LNCaP clone FGC (cell line): ENCODE measurements around the gene POC1A.
A peak's percentile ranks its signal among the peaks of the same experiment; 100 is the strongest.

Experiments used
- DNase-seq: peaks from one replicate; pipeline ENCODE4 v3.0.0-alpha.2; 2011; ENCODE audit warnings: low read depth
- H3K4me3 ChIP-seq: 2 replicates; pipeline ENCODE4 v1.5.1; 2011; ENCODE audit warnings: mild to moderate bottlenecking, low read depth, low read length, control low read depth
- TF ChIP-seq, protein P1 (sequence below): IDR thresholded peaks from 2 replicates; pipeline ENCODE4 v1.5.1; 2012; ENCODE audit warnings: mild to moderate bottlenecking; ENCODE audit not compliant: control insufficient read depth, insufficient read depth; ENCODE audit errors: extremely low read depth

POC1A gene

DNA sequence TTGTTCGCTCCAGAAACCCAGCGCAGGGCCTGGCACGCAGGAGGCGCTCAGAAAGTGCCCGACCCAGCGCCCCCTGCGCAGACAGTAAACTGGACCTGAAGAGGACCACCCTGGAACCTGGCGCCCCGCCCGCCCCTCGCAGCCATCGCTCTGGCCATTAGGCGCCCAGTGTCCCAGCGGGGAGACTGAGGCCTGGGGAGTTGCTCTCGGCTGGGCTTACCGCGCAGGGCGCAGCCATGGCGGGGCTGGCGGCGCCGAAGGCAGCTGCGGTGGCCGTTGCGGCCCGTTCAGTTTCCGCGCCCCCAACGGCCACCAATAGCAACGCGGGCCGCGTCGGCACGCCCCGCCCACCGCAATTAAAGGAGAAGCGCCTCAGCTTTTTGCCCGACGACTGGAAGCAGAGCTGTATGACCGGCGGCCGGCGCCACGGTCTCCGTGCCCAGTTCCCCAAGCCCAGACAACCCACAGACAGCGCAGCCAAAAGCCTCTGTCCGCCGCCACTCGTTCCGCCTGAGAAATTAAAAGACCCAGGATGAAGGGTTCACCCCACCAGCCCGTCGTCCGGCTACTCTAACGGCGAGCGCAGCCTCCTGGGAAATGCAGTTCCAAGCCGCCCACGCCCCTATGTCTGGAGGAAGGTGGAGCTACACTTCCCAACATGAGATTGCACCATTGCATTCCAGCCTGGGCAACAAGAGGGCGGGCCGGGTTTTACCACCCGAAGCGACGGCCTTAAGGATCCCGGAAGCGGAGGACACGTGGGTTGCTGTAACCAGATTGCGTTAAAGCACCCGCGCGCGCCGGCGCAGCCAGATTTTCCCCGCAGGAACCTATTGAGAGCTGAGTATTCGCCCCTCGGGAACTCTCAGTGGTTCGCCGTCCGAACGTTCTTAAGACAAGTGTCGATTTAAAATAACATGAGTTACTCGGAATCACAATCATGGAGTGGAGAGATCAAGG lies at the start of gene POC1A:
Gene POC1A (minus strand): TSS at position 289 of the 960 bp plus-strand sequence. CDS start 51 bp downstream, at position 238.
- DNase-seq, result peak; percentile 97
- TF ChIP-seq, protein P1, sequence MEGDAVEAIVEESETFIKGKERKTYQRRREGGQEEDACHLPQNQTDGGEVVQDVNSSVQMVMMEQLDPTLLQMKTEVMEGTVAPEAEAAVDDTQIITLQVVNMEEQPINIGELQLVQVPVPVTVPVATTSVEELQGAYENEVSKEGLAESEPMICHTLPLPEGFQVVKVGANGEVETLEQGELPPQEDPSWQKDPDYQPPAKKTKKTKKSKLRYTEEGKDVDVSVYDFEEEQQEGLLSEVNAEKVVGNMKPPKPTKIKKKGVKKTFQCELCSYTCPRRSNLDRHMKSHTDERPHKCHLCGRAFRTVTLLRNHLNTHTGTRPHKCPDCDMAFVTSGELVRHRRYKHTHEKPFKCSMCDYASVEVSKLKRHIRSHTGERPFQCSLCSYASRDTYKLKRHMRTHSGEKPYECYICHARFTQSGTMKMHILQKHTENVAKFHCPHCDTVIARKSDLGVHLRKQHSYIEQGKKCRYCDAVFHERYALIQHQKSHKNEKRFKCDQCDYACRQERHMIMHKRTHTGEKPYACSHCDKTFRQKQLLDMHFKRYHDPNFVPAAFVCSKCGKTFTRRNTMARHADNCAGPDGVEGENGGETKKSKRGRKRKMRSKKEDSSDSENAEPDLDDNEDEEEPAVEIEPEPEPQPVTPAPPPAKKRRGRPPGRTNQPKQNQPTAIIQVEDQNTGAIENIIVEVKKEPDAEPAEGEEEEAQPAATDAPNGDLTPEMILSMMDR, result no peak
- peak within 1 kb of the TSS; percentile 89 for H3K4me3 ChIP-seq

DNA sequence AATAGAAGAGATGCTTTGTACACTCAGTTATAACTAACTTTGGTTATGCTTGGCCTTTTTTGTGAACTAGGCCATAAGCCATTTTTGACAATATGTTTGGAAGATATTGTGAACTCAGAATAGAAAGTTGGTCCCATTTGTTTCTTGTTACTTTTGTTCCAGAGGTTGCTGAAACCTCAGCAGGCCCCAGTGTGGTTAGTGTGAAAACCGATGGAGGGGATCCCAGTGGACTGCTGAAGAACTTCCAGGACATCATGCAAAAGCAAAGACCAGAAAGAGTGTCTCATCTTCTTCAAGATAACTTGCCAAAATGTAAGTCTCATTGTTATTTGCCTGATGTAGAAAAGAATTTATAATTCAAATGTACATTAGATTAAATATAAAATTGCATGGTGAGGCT lies 49.5 kb upstream of the POC1A start:
- TF ChIP-seq, protein P1, result no peak
- no peak overlapping the region for H3K4me3 ChIP-seq
- no peak for DNase-seq

DNA sequence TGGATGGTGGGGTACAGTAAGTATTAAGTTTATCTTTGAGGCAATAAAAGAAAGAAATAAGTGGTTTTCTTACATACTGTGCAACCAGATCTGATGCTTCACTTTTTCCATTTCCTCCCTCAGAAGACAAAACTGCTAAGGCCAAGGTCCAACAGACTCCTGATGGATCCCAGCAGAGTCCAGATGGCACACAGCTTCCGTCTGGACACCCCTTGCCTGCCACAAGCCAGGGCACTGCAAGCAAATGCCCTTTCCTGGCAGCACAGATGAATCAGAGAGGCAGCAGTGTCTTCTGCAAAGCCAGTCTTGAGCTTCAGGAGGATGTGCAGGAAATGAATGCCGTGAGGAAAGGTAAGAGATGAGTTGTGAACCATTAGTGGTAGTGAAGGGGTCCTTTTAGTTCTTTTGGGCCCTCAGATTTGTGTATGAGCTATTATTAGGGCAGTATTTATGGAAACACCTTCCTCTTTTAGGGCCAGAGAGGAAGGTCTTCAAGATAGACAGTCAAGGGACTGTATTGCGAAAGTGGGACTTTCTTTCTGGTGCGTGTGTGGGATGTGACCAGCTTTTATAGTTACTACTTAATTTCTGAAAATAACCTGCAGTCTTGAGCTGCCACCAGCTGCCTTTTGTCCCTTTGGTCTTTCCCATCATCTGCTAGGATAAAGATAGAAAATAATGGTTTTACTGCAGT lies 48.3 kb upstream of the POC1A start:
- no peak overlapping the region for H3K4me3 ChIP-seq
- DNase-seq, result no peak
- TF ChIP-seq, protein P1, result no peak

DNA sequence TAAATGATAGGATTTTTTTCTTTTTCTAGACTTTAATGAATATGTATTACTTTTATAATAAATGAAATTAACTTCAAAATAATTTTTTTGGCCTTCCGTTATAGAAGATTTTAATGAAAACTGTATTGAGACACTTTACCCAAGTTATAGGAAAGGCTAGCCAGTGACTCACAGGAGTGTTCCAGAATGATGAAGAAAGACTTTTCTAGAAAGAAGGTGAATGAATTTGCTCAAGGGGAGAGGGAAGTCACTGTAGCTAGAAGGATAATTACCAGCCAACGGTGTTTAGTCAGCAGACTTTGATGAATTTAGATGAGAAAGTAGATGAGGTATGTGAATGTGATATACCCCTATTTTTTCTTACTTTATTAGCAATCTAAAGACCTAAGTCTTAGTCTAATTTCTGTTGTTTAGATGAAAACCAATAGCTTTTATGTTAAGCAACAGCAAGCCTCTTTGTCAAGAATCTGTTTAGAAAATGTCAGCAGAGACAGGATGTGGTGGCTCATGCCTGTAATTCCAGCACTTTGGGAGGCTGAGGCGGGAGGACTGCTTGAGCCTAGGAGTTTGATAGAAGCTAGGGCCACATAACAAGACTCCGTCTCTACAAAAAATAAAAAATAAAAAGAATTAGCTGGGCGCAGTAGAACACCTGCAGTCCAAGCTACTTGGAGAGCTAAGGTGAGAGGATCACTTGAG lies 46.9 kb upstream of the POC1A start:
- TF ChIP-seq, protein P1, result no peak
- no peak for DNase-seq
- H3K4me3 ChIP-seq, result no peak overlapping the region

DNA sequence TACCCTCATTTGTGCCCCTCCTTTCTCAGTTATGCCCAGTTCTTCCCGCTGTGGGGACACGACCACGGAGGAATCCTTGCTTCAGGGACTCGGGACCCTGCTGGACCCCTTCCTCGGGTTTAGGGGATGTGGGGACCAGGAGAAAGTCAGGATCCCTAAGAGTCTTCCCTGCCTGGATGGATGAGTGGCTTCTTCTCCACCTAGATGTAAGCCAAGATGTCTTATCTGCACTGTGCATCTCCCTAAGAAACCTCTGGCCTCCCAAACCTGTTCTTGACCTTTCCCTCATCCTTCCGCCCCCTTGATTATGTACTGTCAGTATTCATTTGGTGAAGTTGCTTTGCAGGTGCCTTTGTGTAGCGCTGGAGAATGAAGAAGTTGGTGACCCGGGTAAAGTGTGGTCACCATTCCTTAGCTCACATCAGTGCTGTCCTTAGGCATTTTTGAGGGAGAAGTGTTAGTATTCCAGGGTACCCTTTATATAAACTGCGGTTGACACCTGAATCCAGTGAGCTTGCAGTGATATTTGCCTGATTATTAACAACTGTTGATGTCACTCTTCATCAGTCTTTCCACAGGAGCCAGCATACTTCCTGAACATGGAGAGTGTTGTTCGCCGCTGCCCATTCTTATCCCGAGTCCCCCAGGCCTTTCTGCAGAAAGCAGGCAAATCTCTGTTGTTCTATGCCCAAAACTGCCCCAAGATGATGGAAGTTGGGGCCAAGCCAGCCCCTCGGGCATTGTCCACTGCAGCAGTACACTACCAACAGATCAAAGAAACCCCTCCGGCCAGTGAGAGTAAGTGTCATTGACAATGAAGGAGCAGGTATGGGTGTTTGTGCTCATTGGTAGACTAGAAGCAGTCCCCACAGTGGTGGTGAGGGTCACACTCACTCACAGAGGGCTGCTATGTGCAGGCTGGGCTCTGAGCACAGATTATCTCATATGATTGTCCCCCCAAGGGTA lies 44.7 kb upstream of the POC1A start:
- peak overlapping the region; percentile 92 for H3K4me3 ChIP-seq
- TF ChIP-seq, protein P1, result no peak
- DNase-seq, result no peak
